ENCODE measurements around the gene TMEM62.
A peak's percentile ranks its signal among the peaks of the same experiment; 100 is the strongest.
"Not testable (repeated sequence)": the region's sequence is repeated elsewhere in the genome, so short reads cannot be mapped to it uniquely, and the experiment has no call there.

TMEM62 gene

DNA sequence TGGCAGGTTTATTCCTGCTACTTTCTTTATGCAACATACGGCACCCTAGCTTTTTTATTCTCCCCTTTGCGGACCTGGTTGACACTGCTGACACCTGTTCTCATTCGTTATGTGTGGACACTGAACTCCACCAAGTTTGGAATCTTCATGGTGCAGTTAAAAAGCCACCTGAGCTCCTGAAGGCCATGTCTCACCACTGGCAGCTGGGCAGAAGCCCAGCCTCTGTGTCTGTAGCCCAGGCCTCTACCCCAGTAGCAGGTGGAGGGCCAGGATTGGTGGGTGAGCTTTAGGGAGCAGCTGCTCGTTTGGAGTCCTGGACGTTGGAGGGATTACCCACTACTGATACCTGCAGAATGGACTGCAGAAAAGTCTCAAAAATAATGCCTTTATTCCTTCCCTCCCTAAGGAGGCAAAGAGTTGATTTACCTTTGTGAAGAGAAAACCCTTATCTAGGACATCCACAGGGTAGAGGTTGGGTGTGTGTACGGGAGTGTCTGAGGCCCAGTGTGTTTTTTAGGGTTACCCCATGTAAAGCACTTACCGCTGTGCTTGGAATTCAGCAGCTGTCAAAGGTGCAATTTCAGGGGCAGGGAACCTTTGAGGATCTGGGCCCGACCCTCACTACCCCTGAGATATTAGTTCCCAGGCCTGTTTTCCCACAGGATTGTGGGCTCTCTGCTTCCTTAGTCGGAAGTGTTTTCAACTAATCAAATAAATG lies 51.2 kb downstream of the TMEM62 start:
- no peak for DNase-seq

- peak; percentile 77 for DNase-seq
Observed at GRCh38 chr15:43185157-43186002, 52.0 kb downstream of the TMEM62 start, which contains the start of gene CCNDBP1. Gene CCNDBP1 (plus strand): TSS chr15:43185403. CDS start chr15:43185499, 96 bp downstream.

- DNase-seq: no peak
Observed at GRCh38 chr15:43186003-43186353, 52.6 kb downstream of the TMEM62 start.

DNA sequence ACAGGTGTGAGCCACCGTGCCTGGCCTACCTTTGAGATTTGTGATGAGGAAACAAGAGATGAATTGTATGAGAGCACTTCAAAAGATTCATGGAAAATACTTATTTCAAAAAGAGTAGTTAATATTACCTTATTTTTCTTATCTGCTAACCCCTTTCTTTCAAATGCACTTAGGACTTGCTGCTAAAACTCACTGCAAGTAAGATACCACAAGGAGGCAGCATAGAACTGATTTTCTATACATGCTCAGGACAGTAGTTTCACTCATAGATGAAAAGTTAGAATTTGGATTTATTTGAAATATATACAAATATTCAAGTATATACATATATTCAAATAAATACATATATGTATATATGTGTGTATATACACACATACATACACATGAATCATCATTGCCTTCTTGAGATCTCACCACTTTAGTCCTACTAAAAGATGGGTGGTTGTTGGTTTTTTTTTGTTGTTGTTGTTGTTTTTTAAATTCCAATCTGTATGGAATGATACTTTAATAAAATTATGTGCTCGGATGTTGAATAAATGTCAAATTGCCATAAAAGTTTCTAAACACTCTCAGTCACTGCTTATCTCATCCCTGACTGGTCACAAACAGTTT lies 54.3 kb downstream of the TMEM62 start:
- no peak for DNase-seq

- DNase-seq: no peak
Observed at GRCh38 chr15:43189296-43189695, 55.9 kb downstream of the TMEM62 start.

DNA sequence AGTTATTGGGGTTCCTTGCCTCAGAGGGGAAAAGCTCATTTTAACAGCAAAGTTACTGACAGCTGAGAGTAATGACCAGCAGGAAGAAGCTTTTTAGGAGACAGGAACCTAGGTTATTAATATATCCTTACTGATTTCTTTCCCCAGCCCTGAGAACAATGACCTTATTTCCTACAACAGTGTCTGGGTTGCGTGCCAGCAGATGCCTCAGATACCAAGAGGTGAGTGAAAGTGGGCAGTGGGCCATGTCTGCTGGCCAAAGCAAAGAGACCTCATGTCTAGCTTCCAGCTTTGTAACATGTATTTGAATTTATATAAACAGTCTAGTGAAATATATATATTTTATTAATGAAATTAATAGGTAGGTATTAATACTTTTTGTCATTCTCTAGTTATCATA lies 56.8 kb downstream of the TMEM62 start:
- no peak for DNase-seq

- DNase-seq: no peak
Observed at GRCh38 chr15:43193710-43194109, 60.3 kb downstream of the TMEM62 start.

DNA sequence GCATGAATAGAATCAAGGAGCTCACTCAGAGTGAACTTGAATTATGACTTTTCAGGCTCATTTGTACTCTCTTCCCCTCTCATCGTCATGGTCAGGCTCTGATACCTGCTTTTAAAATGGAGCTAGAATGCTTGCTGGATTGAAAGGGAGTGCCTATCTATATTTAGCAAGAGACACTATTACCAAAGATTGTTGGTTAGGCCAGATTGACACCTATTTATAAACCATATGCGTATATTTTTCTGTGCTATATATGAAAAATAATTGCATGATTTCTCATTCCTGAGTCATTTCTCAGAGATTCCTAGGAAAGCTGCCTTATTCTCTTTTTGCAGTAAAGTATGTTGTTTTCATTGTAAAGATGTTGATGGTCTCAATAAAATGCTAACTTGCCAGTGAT lies 61.4 kb downstream of the TMEM62 start:
- DNase-seq: no peak

GRCh38 chr15:43196760-43197548 lies 63.6 kb downstream of the TMEM62 start:
- DNase-seq: no peak

DNA sequence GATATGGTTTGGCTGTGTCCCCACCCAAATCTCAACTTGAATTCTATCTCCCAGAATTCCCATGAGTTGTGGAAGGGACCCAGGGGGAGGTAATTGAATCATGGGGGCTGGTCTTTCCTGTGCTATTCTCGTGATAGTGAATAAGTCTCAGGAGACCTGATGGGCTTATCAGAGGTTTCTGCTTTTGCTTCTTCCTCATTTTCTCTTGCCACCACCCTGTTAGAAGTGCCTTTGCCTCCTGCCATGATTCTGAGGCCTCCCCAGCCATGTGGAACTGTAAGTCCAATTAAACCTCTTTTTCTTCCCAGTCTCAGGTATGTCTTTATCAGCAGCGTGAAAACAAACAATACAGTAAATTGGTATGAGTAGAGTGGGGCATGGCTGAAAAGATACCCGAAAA lies 64.4 kb downstream of the TMEM62 start:
- not testable (repeated sequence) for DNase-seq

DNA sequence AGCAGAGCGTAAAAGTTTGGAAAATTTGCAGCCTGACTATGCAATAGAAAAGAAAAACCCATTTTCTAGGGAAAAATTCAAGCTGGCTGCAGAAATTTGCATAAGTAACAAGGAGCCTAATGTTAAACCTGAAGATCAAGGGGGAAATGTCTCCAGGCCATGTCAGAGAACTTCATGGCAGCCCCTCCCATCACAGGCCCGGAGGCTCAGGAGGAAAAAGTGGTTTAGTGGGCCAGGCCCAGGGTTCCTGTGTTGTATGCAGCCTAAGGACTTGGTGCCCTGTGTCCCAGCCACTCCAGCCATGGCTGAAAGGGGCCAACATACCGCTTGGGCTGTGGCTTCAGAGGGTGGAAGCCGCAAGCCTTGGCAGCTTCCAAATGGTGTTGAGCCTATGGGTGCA lies 65.2 kb downstream of the TMEM62 start:
- DNase-seq: not testable (repeated sequence)

GRCh38 chr15:43198992-43199391 lies 65.6 kb downstream of the TMEM62 start:
- DNase-seq: no peak

DNA sequence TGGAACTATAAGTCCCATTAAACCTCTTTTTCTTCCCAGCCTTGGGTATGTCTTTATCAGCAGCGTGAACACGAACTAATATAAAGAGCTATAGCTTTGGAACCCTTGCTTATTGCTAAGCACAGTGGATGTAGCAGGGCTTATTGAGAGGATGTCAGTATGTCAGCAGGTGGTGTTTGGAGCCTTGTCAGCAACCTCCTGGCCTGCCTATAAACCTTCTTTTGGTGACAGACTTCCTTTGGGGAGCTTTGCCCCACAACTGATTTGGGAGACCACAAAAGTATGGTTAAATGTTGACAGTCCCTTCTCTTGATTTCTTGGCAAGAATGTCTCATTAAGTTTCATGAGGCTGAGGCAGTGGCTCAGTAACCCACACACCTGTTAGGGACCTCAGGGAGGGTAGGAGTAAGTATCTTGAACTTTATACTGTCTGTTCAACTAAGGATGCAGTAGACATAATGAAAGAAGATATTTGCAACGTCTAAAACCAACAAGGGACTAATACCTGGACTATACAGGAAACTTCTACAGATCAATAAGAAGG lies 66.6 kb downstream of the TMEM62 start:
- no peak for DNase-seq

GRCh38 chr15:43204016-43204901 lies 70.9 kb downstream of the TMEM62 start:
- DNase-seq: no peak

DNA sequence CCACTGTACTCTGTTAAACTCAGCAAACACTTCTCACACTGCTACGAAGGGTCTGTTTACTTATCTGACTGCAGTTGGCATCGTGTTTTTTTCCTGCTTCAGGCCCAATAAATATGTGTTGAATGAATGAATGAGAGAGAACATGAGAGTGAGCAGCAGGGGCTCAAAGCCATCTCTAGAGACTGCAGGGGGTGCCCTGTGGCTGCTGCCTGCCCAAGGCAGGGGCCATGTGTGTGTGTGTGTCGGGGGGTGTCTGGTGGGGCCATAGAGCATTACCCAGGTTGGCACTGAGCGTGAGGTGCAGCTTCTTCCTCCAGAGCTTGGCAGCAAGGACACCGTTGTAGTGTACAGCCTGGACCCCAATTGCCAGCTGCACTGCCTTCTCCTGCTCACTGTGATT lies 72.7 kb downstream of the TMEM62 start:
- no peak for DNase-seq

- no peak for DNase-seq
Observed at GRCh38 chr15:43207024-43207423, 73.6 kb downstream of the TMEM62 start.

DNA sequence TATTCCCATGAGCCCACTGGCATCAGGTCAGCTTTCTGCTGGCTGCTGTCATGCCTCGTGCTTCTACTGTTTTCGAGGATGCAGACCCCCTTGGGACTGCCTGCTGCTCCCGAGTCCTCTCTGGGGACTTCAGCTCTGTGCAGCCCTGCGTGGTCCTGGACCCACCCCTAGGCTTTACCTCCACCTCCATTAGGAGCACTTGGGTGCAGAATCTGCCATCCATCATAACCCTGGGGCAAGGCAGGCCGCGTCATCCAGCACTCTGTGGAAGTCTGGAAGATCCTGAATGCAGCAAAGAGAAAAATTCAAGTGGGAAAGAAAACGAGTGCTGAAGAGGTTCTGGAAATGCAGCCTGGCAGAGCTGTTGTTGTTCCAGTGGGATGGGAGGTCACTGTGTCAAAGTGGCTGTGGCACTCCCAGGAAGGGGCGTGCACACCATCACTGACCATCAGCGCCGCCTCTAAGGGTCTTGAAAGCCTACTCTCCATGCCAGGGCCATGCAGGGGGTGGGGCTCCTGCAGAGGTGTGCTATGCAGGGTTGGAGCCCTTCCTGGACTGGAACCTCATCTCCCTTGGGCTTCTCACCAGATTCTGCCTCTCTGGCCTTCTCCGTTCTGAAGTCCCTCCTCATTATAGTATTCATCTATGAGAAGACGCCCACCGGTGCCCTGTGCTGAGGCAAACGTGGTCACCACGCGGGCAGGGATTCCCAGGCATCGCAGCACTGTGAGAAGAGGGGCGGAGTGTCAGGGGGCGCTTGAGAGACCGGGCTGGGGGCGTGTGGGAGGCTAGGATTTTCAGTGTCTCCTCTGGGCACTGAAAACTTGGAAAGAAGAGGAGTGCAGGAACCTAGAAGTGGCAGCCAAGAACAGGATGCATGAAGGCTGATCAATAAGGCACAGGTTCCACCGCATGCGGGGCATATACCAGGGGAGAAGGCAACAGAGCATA lies 74.9 kb downstream of the TMEM62 start:
- no peak for DNase-seq

- DNase-seq: peak; percentile 72
Observed at GRCh38 chr15:43209059-43209824, 75.9 kb downstream of the TMEM62 start.

DNA sequence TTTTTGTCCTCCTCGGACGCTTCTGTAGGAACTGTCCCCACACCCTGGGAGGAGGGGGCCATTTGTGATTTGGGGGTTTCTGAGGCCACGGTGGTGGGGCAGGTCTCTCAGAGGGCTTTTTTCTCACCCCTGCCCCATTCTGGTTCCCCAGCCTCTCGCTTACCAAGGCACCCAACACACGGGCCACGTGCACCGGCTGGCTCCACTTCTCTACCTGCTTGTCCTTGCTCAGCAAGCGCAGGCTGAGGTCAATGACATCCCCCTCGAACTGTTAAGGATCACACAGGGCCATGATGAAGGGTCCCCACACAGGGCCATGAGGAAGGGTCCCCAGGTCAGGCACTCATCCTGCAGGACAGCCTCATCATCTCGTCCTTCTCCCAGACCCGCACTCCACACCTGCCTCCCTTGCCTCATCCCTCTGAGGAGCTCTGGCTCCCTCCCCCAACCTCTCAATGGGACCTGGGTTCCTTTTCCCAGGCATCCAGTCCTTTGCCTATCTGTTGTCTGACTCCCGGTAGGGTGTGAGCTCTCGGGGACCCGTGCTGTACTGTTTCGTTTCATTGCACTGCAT lies 76.9 kb downstream of the TMEM62 start:
- DNase-seq: no peak
